GM18498 (cell line): ENCODE results near the gene KIF16B.

Experiments
- ATAC-seq: cut with Tn5 transposase; IDR thresholded peaks from one replicate; pipeline ENCODE4 v1.9.1; 2021; ENCODE audit warnings: mild to moderate bottlenecking, moderate library complexity; ENCODE audit not compliant: unreplicated experiment

KIF16B gene

DNA sequence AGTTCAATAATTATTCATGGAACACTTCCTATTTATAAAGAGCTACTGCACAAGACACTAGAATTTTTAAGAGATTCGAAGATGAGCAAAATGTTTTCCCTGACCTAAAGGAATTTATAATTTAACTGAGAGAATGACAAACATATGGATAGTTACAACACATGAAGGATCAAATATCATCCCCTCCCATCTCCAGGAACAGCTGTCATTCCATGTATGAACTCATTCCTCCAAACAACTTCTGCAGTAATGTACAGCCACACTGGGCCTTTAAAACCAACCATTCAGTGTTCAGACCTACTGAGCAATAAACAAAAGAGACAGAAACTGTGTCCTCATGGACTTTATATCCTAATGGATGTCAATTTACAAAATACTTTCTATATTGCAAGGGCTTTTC is 87.8 kb downstream of the KIF16B start:
- ATAC-seq, result no peak

- ATAC-seq, result no peak
Observed at GRCh38 chr20:16483024-16483423, 90.2 kb downstream of the KIF16B start.

- no peak for ATAC-seq
Observed at GRCh38 chr20:16481977-16482376, 91.3 kb downstream of the KIF16B start.

GRCh38 chr20:16479666-16480065 is 93.6 kb downstream of the KIF16B start:
- no peak for ATAC-seq

GRCh38 chr20:16477632-16478031 is 95.6 kb downstream of the KIF16B start:
- no peak for ATAC-seq

- ATAC-seq, result peak; percentile 63
Observed at GRCh38 chr20:16476032-16476431, 97.2 kb downstream of the KIF16B start.

GRCh38 chr20:16475225-16475624 is 98.0 kb downstream of the KIF16B start:
- no peak for ATAC-seq

GRCh38 chr20:16474363-16474762 is 98.9 kb downstream of the KIF16B start:
- no peak for ATAC-seq

DNA sequence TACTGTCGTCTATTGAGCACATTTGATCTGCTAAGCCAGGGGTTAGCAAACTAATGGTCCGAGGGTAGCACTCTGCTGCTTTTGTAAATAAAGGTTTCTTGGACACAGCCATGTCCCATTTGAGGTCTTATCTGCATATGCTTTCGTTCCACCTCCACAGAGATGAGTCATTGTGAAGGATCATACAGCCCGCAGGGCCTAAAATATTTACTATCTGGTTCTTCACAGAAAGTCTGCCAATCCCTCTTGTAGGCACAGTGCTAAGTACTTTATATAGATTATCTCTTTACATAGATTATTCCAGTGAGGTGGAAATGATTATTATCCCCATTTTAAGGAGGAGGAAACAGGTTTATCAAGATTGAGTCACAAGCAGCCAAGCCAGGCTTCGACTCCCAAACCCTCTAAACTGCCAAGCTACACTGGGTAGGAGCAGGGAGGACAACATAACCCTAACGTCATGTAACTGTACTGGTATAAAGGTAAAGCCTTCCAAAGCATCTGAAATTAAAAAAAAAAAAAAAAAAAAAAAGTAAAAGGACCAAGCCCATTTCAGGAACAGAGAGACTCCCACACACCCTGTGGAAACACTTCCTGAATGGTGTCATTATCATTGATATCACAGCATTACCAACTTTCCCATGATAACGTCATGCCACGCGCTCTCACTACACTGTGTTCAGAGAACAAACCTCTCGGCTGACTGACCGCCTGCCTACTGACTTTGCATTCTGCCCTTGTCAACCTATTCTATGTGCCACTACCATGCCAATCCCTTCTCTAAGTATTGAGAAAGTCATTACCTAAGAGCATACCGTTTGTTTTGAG is 101.0 kb downstream of the KIF16B start:
- ATAC-seq, result no peak

DNA sequence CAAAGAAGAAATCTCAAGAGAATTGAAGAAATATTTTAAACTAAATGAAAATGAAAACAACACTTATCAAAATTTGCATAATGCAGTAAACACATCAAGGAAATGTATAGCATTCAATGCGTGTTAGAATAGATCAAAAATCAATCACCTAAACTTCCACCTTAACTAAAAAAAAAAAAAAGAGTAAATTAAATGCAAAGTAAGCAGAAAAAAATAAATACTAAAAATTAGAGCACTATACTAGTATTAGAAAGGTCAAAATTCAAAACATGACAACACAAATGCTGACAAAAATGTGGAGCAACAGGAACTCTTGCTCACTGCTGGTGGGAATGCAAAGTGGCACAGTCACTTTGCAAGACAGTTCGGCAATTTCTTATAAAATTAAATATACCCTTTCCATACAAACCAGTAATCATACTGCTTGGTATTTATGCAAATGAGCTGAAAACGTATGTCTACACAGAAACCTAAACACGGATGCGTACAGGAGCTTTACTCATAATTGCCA is 103.8 kb downstream of the KIF16B start:
- ATAC-seq, result no peak

GRCh38 chr20:16462711-16463110 is 110.5 kb downstream of the KIF16B start:
- ATAC-seq, result no peak

DNA sequence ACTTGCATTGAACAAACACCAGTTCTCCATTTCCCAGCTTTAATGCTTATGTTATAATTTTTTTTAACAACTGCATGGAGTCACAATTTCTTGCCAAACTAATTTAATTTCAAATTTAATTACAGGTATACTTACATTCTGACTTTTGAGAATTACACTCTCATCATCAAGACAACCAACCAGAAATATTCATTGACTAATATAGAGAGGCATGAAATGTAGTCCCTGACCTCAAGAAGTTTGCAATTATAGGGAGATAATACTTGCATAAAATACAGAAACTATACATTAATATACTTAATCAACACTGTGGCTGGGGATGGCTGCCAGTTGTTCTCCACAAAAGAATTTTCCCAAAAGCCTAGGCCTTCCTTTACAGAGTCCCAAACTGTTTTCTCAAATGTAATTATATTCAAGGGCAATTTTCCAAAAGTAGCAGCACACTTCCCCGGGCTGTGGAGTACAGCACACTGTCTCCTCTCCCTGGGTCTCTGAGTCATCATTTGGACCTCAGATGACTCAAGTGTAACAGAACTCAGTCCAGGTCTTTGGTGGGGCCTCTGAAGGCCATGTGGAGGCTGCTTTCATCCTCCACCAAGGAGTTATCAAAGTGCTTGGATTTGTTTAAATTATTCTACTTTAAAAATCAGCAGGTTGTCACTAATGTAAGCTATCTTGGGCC is 114.1 kb downstream of the KIF16B start:
- no peak for ATAC-seq

GRCh38 chr20:16457514-16457913 is 115.7 kb downstream of the KIF16B start:
- ATAC-seq, result no peak

DNA sequence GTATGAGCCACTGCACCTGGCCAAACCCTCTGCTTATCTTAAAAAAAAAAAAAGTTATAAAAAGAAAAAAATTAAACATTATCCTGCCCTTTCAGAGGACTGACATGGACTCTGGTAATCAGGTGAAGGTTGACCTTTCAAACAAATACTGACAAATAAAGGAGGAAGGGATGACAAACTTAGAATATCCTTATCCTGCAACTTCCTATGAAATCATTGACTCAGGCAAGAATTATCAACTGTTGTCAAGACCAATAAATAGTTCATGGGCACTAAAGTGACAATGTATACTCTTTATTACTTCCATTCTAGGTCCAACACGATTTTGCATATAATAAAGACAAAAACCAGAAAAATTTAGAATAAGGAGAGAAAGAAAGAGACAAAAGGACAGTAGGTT is 117.9 kb downstream of the KIF16B start:
- no peak for ATAC-seq

DNA sequence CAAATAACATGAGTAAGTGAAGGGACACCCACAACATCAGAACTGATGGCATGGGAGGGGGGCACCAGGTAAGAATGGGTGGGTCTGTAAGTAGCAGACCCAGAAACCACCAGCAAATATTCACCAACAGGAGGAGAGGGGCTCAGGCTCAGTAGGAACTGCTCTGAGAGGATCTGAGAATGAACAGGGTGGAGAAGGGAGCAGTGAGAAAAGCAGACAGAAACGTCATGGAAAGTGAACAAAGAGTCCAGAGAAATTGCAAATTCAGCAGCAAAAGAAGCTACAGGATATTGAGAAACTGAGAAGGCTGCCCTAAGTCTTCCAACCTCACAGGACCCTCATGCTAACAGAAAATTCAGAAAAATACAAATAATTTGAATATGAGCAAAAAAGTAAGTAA is 121.3 kb downstream of the KIF16B start:
- no peak for ATAC-seq

- ATAC-seq, result no peak
Observed at GRCh38 chr20:16451001-16451400, 122.2 kb downstream of the KIF16B start.

DNA sequence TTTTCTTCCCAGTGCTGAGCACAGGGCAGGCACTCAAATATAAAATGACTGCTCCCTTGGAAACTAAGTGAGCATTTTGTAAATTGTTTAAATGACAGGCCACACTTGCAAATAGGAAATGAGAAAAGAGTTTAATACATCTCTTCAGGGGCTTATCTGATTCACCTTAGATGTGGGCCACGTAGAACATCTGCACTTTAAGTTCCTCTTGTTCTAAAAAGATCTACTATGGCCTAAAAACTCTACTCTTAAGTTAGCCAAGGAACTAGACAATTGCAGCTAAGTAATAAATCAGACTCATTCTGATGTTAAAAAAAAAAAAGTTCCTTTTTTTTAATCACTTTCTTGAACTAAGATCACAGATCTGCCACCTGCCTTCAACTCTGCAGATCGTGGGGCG is 126.3 kb downstream of the KIF16B start:
- ATAC-seq, result no peak

- ATAC-seq, result no peak
Observed at GRCh38 chr20:16446246-16446645, 127.0 kb downstream of the KIF16B start.

DNA sequence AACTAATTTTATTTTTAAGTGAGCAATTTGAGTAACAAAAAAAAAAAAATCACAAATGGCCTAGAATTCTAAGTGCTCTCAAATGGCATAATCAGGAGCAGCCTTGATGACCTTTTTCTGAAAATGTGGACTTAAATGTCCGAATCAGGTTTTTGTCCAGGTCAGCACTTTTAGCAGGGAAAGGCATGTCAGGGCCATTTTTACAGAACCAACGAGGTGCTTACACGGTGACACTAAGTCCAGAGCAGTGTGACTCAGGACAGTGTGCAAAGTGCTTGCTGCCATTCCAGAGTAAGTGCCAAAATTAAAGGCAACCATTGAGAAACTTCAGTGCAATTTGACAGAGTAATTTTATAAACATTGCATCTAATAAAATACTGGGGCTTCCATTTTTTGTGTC is 127.8 kb downstream of the KIF16B start:
- ATAC-seq, result no peak

DNA sequence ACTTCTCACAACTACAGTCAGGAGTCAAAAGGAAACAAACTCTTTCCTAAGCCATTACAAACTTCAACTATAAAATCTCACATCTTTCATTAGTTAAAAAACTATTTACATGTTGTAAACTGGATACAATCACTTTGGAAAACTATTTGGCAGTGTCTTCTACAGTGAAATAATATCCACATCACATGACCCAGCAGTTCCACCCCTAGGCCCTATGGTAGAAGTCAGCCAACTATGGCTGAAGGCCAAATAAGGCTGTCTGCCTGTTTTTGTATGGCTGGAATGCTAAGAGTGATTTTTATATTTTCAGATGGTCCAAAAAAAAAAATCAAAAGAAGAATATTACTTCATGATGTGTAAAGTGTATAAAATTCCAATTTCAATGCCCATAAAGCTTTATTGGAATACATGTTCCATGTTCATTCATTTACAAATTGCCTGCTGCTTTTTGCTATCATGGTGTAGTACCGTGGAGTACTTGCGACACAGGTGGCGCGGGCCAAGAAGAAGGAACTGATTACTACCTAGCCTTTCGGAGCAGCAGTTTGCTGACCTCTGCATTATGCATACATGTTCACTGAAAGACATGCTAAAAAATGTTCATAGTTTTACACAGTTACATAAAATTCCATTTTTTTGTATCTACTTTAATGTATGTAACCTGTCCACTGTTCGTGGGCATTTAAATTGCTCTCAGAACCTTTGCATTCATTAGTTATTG is 129.0 kb downstream of the KIF16B start:
- ATAC-seq, result no peak

DNA sequence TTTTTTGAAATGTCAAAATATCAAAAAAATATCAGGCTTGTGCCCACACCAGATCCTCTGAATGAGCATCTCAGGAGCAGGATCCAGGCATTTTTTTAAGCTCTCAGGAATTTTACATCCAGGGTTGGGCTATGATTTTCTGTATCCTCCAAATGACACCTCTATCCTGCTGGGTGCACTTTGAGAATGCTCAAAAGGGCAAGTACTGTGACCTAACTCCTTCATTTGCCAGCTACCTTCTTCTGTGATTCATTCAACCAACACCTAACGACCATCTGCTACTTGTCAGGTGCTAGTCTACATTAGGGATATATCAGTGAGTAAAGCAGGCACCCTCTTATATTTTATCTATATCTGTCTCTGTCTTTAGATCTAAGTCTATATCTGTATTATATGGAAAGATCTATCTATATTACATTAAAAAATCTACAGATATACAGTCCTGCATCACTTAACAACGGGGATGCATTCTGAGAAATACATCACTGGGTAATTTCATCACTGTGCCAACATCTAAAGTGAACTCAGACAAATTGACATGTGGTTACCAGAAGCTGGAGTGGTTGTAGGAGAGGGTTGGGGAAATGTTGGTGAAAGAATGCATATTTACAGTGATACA is 131.6 kb downstream of the KIF16B start:
- ATAC-seq, result no peak
